ENCODE measurements around the gene DAGLA.
A peak's percentile ranks its signal among the peaks of the same experiment; 100 is the strongest.

The DAGLA gene

GRCh38 chr11:61711498-61711897 lies 31.3 kb downstream of the DAGLA start:
- DNase-seq, result no peak

- DNase-seq, result no peak
Observed at GRCh38 chr11:61712314-61712713, 32.1 kb downstream of the DAGLA start.

- DNase-seq, result no peak
Observed at GRCh38 chr11:61712846-61713245, 32.7 kb downstream of the DAGLA start.

GRCh38 chr11:61713464-61713863 lies 33.3 kb downstream of the DAGLA start:
- DNase-seq, result no peak

- DNase-seq, result no peak
Observed at GRCh38 chr11:61713906-61714305, 33.7 kb downstream of the DAGLA start.

GRCh38 chr11:61714316-61714715 lies 34.1 kb downstream of the DAGLA start:
- no peak for DNase-seq

GRCh38 chr11:61714916-61715315 lies 34.7 kb downstream of the DAGLA start:
- DNase-seq, result no peak

GRCh38 chr11:61715867-61716266 lies 35.7 kb downstream of the DAGLA start:
- DNase-seq, result no peak

GRCh38 chr11:61716478-61717285 lies 36.5 kb downstream of the DAGLA start:
- no peak for DNase-seq

- no peak for DNase-seq
Observed at GRCh38 chr11:61717286-61718033, 37.3 kb downstream of the DAGLA start.

- no peak for DNase-seq
Observed at GRCh38 chr11:61718046-61718531, 37.9 kb downstream of the DAGLA start.

- DNase-seq, result peak; percentile 77
Observed at GRCh38 chr11:61718621-61719302, 38.6 kb downstream of the DAGLA start.

- DNase-seq, result no peak
Observed at GRCh38 chr11:61719978-61720377, 39.8 kb downstream of the DAGLA start.

GRCh38 chr11:61720597-61720996 lies 40.4 kb downstream of the DAGLA start:
- DNase-seq, result no peak

- DNase-seq, result no peak
Observed at GRCh38 chr11:61724437-61724836, 44.2 kb downstream of the DAGLA start.

- DNase-seq, result no peak
Observed at GRCh38 chr11:61725781-61726231, 45.6 kb downstream of the DAGLA start.

- DNase-seq, result no peak
Observed at GRCh38 chr11:61726775-61727174, 46.6 kb downstream of the DAGLA start.

GRCh38 chr11:61727401-61727811 lies 47.2 kb downstream of the DAGLA start:
- no peak for DNase-seq

GRCh38 chr11:61728066-61728939 lies 48.1 kb downstream of the DAGLA start:
- DNase-seq, result no peak

- DNase-seq, result no peak
Observed at GRCh38 chr11:61728940-61729219, 48.7 kb downstream of the DAGLA start.

- DNase-seq, result no peak
Observed at GRCh38 chr11:61730240-61730994, 50.2 kb downstream of the DAGLA start.
